SU-DHL-6 (cell line): ENCODE results near the gene DSTYK.

ENCODE experiments used
- H2AFZ ChIP-seq: fragments of 200-600 bp; sonication (generic); 2 replicates; pipeline ENCODE4 v1.6.1; 2014; ENCODE audit warnings: low read depth, mild to moderate bottlenecking, moderate library complexity, mixed read lengths, antibody characterized with exemption, low read length; ENCODE audit not compliant: severe bottlenecking
- H3F3A ChIP-seq: fragments of 200-600 bp; shearing (Covaris generic); 2 replicates; pipeline ENCODE4 v1.6.0; 2016; ENCODE audit warnings: antibody characterized with exemption, mild to moderate bottlenecking; ENCODE audit not compliant: insufficient read depth
- H3K27ac ChIP-seq: fragments of 200-600 bp; sonication (generic); 2 replicates; pipeline ENCODE4 v1.5.1; 2016; ENCODE audit warnings: low read depth, mild to moderate bottlenecking, low read length, moderate library complexity, mixed read lengths
- H3K27me3 ChIP-seq: fragments of 200-600 bp; sonication (generic), shearing (Covaris generic); 2 replicates; pipeline ENCODE4 v1.6.0; 2014; ENCODE audit warnings: mild to moderate bottlenecking, low read length
- H3K36me3 ChIP-seq: fragments of 200-600 bp; sonication (generic); 2 replicates; pipeline ENCODE4 v1.6.1; 2014; ENCODE audit warnings: mild to moderate bottlenecking, low read length, mixed read lengths
- H3K4me2 ChIP-seq: fragments of 300-600, 200-600 bp; shearing (Covaris generic), sonication (generic); 2 replicates; pipeline ENCODE4 v1.6.0; 2014; ENCODE audit warnings: low read length, low read depth, mild to moderate bottlenecking; ENCODE audit not compliant: poor library complexity, severe bottlenecking
- H3K4me3 ChIP-seq: fragments of 200-600 bp; sonication (generic); 2 replicates; pipeline ENCODE4 v1.5.1; 2014; ENCODE audit warnings: antibody characterized with exemption, low read length, mild to moderate bottlenecking, mixed read lengths; ENCODE audit not compliant: insufficient read depth, poor library complexity, severe bottlenecking
- H3K79me2 ChIP-seq: fragments of 200-600 bp; sonication (generic); 2 replicates; pipeline ENCODE4 v1.6.1; 2014; ENCODE audit warnings: mild to moderate bottlenecking, low read length, moderate library complexity; ENCODE audit not compliant: insufficient read depth
- H3K9ac ChIP-seq: fragments of 200-600 bp; sonication (generic); 2 replicates; pipeline ENCODE4 v1.7.0; 2014; ENCODE audit warnings: mild to moderate bottlenecking, low read length
- H3K9me2 ChIP-seq: fragments of 200-600 bp; sonication (generic); replicated peaks from 2 replicates; pipeline ENCODE4 v1.6.1; 2014; ENCODE audit warnings: low read length; ENCODE audit not compliant: insufficient read depth
- H3K9me3 ChIP-seq: fragments of 200-600 bp; sonication (generic); 2 replicates; pipeline ENCODE4 v1.6.1; 2014; ENCODE audit warnings: low read length, mixed read lengths; ENCODE audit not compliant: insufficient read depth
- H4K20me1 ChIP-seq: fragments of 200-600 bp; sonication (generic); 2 replicates; pipeline ENCODE4 v1.6.1; 2014; ENCODE audit warnings: low read depth, mild to moderate bottlenecking, antibody characterized with exemption, low read length, moderate library complexity, mixed read lengths
- EZH2phosphoT487 ChIP-seq: fragments of 200-600 bp; sonication (generic), shearing (Covaris generic); conservative IDR thresholded peaks from 2 replicates; pipeline ENCODE4 v1.6.1; 2018; ENCODE audit warnings: mild to moderate bottlenecking, antibody characterized with exemption, low read length, moderate library complexity, mixed read lengths
- TF ChIP-seq, protein P1 (sequence below): fragments of 200-600 bp; sonication (generic); IDR thresholded peaks from one replicate; pipeline ENCODE4 v1.5.1; 2017; ENCODE audit warnings: antibody characterized with exemption, mild to moderate bottlenecking, low read length, moderate library complexity; ENCODE audit not compliant: insufficient read depth, poor library complexity, severe bottlenecking

DSTYK gene

DNA sequence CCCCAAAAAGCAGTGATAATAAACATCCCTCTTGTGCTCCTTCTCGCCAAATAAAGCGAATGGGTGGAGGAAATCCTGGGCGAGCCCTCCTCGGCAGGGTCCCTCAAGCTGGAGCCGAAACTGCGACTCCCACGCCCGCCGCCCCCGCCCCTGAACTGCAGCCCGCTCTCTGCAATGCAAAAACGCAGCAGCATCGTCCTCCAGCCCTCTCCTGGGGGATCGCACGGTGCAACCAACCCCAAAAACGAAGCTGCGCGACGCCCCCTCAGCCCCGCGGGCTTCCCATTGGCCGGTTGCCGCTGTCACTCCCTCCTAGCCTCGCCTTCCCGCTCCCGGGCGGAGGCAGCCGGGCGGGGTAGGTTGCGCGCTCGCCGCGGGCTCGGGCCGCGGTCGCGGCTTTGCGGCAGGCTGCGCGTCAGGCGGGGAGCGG lies 16.1 kb upstream of the DSTYK start, which contains the start of gene TMCC2:
TSS of gene TMCC2 (plus strand) at position 363 of the 430 bp plus-strand sequence. CDS start 619 bp downstream, outside the sequence.
- Histone ChIP-seq H3K27me3 (no peaks in the 10 kb centered on the region), H3F3A (no peaks in the 10 kb centered on the region), H4K20me1 (no peaks in the 10 kb centered on the region), H3K4me2 (peak within 1 kb of the TSS; percentile 96), H3K9me3 (no peaks in the 10 kb centered on the region), H3K9ac (peak within 1 kb of the TSS; percentile 49), H3K36me3 (no peaks in the 10 kb centered on the region), H3K4me3 (peak within 1 kb of the TSS; percentile 77), H3K27ac (no peak within 1 kb of the TSS), H3K9me2 (no peaks in the 10 kb centered on the region), H3K79me2 (no peaks in the 10 kb centered on the region), H2AFZ (peak within 1 kb of the TSS; percentile 87)
- TF ChIP-seq, protein P1, sequence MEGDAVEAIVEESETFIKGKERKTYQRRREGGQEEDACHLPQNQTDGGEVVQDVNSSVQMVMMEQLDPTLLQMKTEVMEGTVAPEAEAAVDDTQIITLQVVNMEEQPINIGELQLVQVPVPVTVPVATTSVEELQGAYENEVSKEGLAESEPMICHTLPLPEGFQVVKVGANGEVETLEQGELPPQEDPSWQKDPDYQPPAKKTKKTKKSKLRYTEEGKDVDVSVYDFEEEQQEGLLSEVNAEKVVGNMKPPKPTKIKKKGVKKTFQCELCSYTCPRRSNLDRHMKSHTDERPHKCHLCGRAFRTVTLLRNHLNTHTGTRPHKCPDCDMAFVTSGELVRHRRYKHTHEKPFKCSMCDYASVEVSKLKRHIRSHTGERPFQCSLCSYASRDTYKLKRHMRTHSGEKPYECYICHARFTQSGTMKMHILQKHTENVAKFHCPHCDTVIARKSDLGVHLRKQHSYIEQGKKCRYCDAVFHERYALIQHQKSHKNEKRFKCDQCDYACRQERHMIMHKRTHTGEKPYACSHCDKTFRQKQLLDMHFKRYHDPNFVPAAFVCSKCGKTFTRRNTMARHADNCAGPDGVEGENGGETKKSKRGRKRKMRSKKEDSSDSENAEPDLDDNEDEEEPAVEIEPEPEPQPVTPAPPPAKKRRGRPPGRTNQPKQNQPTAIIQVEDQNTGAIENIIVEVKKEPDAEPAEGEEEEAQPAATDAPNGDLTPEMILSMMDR, result no peak
- no peak for TF ChIP-seq EZH2phosphoT487

DNA sequence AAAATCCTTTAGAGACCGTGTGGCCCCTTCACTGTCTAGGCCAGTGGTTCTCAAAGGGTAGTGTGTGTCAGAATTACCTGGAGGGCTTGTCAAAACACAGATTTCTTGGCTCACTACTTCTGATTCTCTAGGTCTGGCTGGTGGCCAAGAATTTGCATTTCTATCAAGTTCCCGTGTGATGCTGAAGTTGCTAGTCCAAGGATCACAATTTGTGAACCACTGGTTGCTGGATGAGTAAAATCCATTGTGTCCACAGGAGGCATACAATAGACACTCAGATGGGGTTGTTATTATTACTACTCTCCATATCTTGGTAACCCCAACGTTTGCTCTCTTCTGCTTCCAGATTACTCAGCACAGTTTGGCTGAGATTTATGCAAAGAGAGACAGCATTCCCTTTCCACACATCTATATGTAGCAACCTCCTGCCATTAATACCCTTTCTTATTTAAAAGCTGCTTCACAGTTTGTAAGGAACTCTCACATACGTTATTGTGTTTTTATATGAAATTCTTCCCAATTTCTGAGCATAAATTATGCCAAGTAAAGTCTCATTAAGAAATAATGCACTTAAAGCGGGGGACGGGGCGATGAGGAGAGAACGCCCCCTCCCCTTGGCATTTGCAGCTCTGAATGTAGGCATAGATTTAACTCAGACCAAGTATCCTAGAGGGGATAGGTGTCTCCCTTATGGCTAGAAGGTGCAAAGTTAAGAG lies 15.5 kb upstream of the DSTYK start:
- Histone ChIP-seq H3K4me2 (peak overlapping the region; percentile 74), H3K27ac (no peak overlapping the region), H4K20me1 (no peaks in the 10 kb centered on the region), H3K9me2 (no peaks in the 10 kb centered on the region), H3K4me3 (peak overlapping the region; percentile 54), H3K36me3 (no peaks in the 10 kb centered on the region), H3F3A (no peaks in the 10 kb centered on the region), H2AFZ (peak overlapping the region; percentile 87), H3K9me3 (no peaks in the 10 kb centered on the region), H3K9ac (peak overlapping the region; percentile 49), H3K27me3 (no peaks in the 10 kb centered on the region; the same call in 1 of the 2 replicates), H3K79me2 (no peaks in the 10 kb centered on the region)
- TF ChIP-seq, protein P1, result no peak
- TF ChIP-seq EZH2phosphoT487, result no peak

- no peak overlapping the region for H3K27ac ChIP-seq
- TF ChIP-seq, protein P1, result no peak
- no peak for TF ChIP-seq EZH2phosphoT487
- no peaks in the 10 kb centered on the region for H4K20me1 ChIP-seq
- H3F3A ChIP-seq, result no peaks in the 10 kb centered on the region
- H3K79me2 ChIP-seq, result no peaks in the 10 kb centered on the region
- no peak overlapping the region for H3K4me3 ChIP-seq
- no peak overlapping the region for H2AFZ ChIP-seq
- H3K4me2 ChIP-seq, result no peak overlapping the region
- H3K36me3 ChIP-seq, result no peaks in the 10 kb centered on the region
- H3K9me2 ChIP-seq, result no peaks in the 10 kb centered on the region
- H3K27me3 ChIP-seq, result no peaks in the 10 kb centered on the region; the same call in 1 of the 2 replicates
- H3K9me3 ChIP-seq, result no peaks in the 10 kb centered on the region
- H3K9ac ChIP-seq, result no peak overlapping the region
Observed at GRCh38 chr1:205225901-205226765, 14.6 kb upstream of the DSTYK start.
